SH-SY5Y (cell line): ENCODE data around the gene LOC101059915.

Experiments used
- GATA2 ChIP-seq: IDR thresholded peaks from 2 replicates; pipeline ENCODE4 v1.6.1; 2011; ENCODE audit warnings: mild to moderate bottlenecking, low read depth, low read length
- GATA3 ChIP-seq: IDR thresholded peaks from 2 replicates; pipeline ENCODE4 v1.6.1; 2011; ENCODE audit warnings: low read depth, mild to moderate bottlenecking, low read length, moderate library complexity

DNA sequence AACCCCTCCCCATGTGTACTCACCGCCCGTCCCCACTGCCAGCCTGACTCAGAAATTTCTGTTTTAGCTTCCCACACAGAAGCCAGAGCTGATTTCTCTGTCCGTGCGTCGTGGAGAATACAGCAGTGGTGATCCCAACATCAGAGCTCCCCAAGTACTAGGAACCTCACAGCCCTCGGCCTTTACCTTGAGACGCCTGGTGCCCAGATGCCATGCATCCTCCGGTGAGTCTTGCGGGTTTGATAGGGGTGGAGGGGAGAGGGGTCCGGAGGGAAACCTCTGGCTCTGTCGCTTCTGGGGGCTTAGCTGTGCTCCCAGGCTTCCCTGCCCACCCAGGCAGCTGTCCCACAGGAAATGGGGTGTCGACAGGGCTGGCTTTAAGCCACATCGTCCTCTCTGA is 2.1 kb downstream of the LOC101059915 start:
- TF ChIP-seq GATA3 (no peak), GATA2 (no peak)
